ENCODE data around the gene CNTROB. TPM values are rescaled to one million over a fixed set of nuclear protein-coding genes. Genes with fewer than 3 reads are reported as not detected.

Gene CNTROB
- total RNA-seq, 1 experiment from 2014 or later, result 24.2 TPM

DNA sequence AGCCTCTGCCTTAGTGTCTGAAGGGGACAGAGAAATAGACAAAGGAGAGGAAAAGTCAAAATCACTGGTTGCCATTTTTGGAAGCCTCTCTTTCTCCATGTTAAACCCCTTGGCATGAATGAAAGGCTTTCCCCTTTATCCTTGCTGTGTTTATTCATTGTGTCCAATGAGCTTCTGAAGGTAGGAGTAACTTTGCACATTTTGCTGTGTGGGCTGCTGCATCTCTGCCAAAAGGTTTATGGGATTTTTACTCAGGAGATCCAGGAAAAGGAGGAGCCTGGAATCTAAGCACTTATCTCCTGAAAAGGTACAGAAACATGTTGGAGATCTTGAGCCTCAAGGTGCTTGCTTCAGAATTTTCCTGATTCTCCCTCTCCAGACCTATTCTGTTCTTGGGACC, 3.9 kb downstream of the CNTROB start:
- H3K4me1 ChIP-seq, result 0 out of 2 replicates have a peak, but pooled peaks cover 2% of the 10 kb centered on the region
- H3K27me3 ChIP-seq (replicated peaks; ENCODE audit: control insufficient read depth, insufficient read depth, low read length), result no peaks in the 10 kb centered on the region
- Mint-ChIP-seq H3K4me1 (ENCODE audit: low read depth, unreplicated experiment) (peaks cover 11% of the 10 kb centered on the region), H3K4me3 (ENCODE audit: unreplicated experiment) (no peak overlapping the region), H3K27me3 (ENCODE audit: insufficient read depth, unreplicated experiment) (no peaks in the 10 kb centered on the region), H3K9me3 (ENCODE audit: unreplicated experiment) (no peaks in the 10 kb centered on the region), H3K27ac (ENCODE audit: unreplicated experiment) (no peak overlapping the region), H3K36me3 (ENCODE audit: insufficient read depth, unreplicated experiment) (peaks cover 22% of the 10 kb centered on the region)
- intact Hi-C loops (cut with micrococcal nuclease; ENCODE audit: unreplicated experiment), result no loop called here
- no TSS peak for BruUV-seq (replicated peaks)
- no peak overlapping the region for H3K4me3 ChIP-seq (ENCODE audit: low read depth, low read length)
- TF ChIP-seq, protein P1, sequence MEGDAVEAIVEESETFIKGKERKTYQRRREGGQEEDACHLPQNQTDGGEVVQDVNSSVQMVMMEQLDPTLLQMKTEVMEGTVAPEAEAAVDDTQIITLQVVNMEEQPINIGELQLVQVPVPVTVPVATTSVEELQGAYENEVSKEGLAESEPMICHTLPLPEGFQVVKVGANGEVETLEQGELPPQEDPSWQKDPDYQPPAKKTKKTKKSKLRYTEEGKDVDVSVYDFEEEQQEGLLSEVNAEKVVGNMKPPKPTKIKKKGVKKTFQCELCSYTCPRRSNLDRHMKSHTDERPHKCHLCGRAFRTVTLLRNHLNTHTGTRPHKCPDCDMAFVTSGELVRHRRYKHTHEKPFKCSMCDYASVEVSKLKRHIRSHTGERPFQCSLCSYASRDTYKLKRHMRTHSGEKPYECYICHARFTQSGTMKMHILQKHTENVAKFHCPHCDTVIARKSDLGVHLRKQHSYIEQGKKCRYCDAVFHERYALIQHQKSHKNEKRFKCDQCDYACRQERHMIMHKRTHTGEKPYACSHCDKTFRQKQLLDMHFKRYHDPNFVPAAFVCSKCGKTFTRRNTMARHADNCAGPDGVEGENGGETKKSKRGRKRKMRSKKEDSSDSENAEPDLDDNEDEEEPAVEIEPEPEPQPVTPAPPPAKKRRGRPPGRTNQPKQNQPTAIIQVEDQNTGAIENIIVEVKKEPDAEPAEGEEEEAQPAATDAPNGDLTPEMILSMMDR (IDR thresholded peaks at IDR 0.05; ENCODE audit: insufficient read depth in 1 of 2, low read depth in 1 of 2, low read length in 1 of 2, severe bottlenecking in 1 of 2, unreplicated experiment in 1 of 2), result no peak
- no peaks in the 10 kb centered on the region for H3K9me3 ChIP-seq
- no peaks in the 10 kb centered on the region for H3K36me3 ChIP-seq (ENCODE audit: control insufficient read depth, insufficient read depth, low read length)
- ChIA-PET CTCF (no interaction called here), POLR2A (no interaction called here)
- DNase-seq, result no peak

DNA sequence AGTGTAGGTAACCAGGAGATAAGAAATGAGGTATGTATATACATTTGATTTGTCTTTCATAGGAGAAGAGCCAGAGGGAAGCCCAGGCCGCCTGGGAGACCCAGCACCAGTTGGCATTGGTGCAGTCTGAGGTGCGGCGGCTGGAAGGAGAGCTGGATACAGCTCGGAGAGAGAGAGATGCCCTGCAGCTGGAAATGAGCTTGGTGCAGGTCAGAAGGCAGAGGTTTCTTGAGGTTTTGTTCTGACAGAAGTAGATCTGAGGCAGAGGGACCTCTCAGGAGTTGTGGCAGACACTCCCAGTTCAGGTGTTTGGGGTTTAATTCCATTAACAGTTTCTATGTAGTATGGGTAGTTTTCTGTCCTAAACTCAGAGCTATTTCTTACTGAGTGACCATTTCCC, 8.0 kb downstream of the CNTROB start:
- H3K4me3 ChIP-seq (ENCODE audit: low read depth, low read length), result no peak overlapping the region
- Mint-ChIP-seq H3K27me3 (ENCODE audit: insufficient read depth, unreplicated experiment) (no peaks in the 10 kb centered on the region), H3K36me3 (ENCODE audit: insufficient read depth, unreplicated experiment) (peaks cover 34% of the 10 kb centered on the region), H3K9me3 (ENCODE audit: unreplicated experiment) (no peaks in the 10 kb centered on the region), H3K4me1 (ENCODE audit: low read depth, unreplicated experiment) (no peaks in the 10 kb centered on the region), H3K27ac (ENCODE audit: unreplicated experiment) (no peak overlapping the region), H3K4me3 (ENCODE audit: unreplicated experiment) (no peak overlapping the region)
- H3K27me3 ChIP-seq (replicated peaks; ENCODE audit: control insufficient read depth, insufficient read depth, low read length), result no peaks in the 10 kb centered on the region
- no peak for DNase-seq
- TF ChIP-seq, protein P1 (IDR thresholded peaks at IDR 0.05; ENCODE audit: insufficient read depth in 1 of 2, low read depth in 1 of 2, low read length in 1 of 2, severe bottlenecking in 1 of 2, unreplicated experiment in 1 of 2), result no peak
- intact Hi-C loops (cut with micrococcal nuclease; ENCODE audit: unreplicated experiment), result no loop called here
- H3K9me3 ChIP-seq, result no peaks in the 10 kb centered on the region
- no TSS peak for BruUV-seq (replicated peaks)
- H3K4me1 ChIP-seq, result no peaks in the 10 kb centered on the region
- H3K36me3 ChIP-seq (ENCODE audit: control insufficient read depth, insufficient read depth, low read length), result no peaks in the 10 kb centered on the region
- ChIA-PET POLR2A (no interaction called here), CTCF (no interaction called here)

DNA sequence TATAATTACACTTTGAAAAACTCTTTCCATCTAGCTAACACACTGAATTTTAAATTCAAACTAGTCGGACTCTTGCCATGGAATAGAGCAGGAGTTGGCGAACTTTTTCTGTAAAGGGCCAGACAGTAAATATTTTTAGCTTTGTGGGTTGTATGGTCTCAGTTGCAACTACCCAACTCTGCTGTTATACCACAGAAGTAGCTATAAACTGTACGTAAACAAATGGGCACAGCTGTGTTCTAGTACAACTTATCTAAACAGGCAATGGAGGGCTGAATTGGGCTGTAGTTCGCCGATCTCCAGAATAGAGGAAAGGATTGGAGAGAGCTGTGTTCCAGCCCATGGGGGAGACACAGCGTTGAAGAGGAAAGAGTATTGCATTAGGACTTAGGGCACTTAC, 8.7 kb downstream of the CNTROB start:
- Histone ChIP-seq H3K36me3 (ENCODE audit: control insufficient read depth, insufficient read depth, low read length) (no peaks in the 10 kb centered on the region), H3K4me3 (ENCODE audit: low read depth, low read length) (no peak overlapping the region), H3K9me3 (no peaks in the 10 kb centered on the region), H3K4me1 (no peaks in the 10 kb centered on the region), H3K27me3 (replicated peaks; ENCODE audit: control insufficient read depth, insufficient read depth, low read length) (no peaks in the 10 kb centered on the region)
- Mint-ChIP-seq H3K36me3 (ENCODE audit: insufficient read depth, unreplicated experiment) (peaks cover 39% of the 10 kb centered on the region), H3K4me1 (ENCODE audit: low read depth, unreplicated experiment) (no peaks in the 10 kb centered on the region), H3K4me3 (ENCODE audit: unreplicated experiment) (no peak overlapping the region), H3K9me3 (ENCODE audit: unreplicated experiment) (no peaks in the 10 kb centered on the region), H3K27me3 (ENCODE audit: insufficient read depth, unreplicated experiment) (no peaks in the 10 kb centered on the region), H3K27ac (ENCODE audit: unreplicated experiment) (no peak overlapping the region)
- intact Hi-C loops (cut with micrococcal nuclease; ENCODE audit: unreplicated experiment), result no loop called here
- no peak for DNase-seq
- TF ChIP-seq, protein P1 (IDR thresholded peaks at IDR 0.05; ENCODE audit: insufficient read depth in 1 of 2, low read depth in 1 of 2, low read length in 1 of 2, severe bottlenecking in 1 of 2, unreplicated experiment in 1 of 2), result no peak
- ChIA-PET CTCF (no interaction called here), POLR2A (no interaction called here)
- BruUV-seq (replicated peaks), result no TSS peak
